Panc1 (cell line): ENCODE results near the gene GPATCH8.

Experiments
- POLR2AphosphoS5 ChIP-seq: IDR thresholded peaks from 2 replicates; pipeline ENCODE4 v1.6.1; 2012; ENCODE audit warnings: mild to moderate bottlenecking, low read depth, low read length, moderate library complexity
- SIN3A ChIP-seq: IDR thresholded peaks from 2 replicates; pipeline ENCODE4 v1.6.1; 2012; ENCODE audit warnings: low read depth, mild to moderate bottlenecking, low read length, moderate library complexity, borderline replicate concordance; ENCODE audit not compliant: insufficient read depth
- TCF7L2 ChIP-seq: IDR thresholded peaks from 2 replicates; pipeline ENCODE4 v1.6.1; 2011; ENCODE audit warnings: mild to moderate bottlenecking, low read depth, low read length, inconsistent platforms
- TF ChIP-seq, protein P1 (sequence below): fragments of 450-650 bp; IDR thresholded peaks from 2 replicates; pipeline ENCODE4 v1.5.1; 2017; ENCODE audit warnings: mild to moderate bottlenecking
- TF ChIP-seq, protein P2 (sequence below), 2 experiments: IDR thresholded peaks; 2 replicates each; pipeline ENCODE4 v1.6.1; 2011 to 2012; ENCODE audit warnings: low read depth in 2 of 2, control low read depth in 1 of 2, low read length in 1 of 2, mild to moderate bottlenecking in 1 of 2, moderate library complexity in 1 of 2; ENCODE audit not compliant: insufficient read depth in 1 of 2

DNA sequence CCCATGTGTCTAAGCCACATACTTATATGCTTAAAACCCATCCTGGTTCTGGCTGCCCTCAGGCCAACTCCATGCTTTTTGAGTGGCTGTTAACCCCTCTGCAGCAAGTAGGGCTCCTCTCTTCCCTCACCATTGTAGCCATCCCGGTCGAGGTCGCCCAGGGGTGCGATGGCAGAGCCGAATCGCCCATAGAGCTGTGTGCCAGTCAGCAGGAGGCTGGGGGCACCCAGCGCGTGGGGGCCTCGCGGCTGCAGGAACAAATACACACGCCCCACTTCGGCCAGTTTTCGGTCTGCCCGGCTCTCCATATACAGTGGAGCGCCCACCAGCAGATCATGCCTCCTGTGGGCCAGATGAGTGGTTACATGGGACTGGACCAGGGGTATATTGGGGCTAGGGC, 119.8 kb downstream of the GPATCH8 start:
- TF ChIP-seq POLR2AphosphoS5 (no peak), SIN3A (no peak), TCF7L2 (no peak)
- TF ChIP-seq, protein P1, sequence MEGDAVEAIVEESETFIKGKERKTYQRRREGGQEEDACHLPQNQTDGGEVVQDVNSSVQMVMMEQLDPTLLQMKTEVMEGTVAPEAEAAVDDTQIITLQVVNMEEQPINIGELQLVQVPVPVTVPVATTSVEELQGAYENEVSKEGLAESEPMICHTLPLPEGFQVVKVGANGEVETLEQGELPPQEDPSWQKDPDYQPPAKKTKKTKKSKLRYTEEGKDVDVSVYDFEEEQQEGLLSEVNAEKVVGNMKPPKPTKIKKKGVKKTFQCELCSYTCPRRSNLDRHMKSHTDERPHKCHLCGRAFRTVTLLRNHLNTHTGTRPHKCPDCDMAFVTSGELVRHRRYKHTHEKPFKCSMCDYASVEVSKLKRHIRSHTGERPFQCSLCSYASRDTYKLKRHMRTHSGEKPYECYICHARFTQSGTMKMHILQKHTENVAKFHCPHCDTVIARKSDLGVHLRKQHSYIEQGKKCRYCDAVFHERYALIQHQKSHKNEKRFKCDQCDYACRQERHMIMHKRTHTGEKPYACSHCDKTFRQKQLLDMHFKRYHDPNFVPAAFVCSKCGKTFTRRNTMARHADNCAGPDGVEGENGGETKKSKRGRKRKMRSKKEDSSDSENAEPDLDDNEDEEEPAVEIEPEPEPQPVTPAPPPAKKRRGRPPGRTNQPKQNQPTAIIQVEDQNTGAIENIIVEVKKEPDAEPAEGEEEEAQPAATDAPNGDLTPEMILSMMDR: no peak
- TF ChIP-seq, protein P2, sequence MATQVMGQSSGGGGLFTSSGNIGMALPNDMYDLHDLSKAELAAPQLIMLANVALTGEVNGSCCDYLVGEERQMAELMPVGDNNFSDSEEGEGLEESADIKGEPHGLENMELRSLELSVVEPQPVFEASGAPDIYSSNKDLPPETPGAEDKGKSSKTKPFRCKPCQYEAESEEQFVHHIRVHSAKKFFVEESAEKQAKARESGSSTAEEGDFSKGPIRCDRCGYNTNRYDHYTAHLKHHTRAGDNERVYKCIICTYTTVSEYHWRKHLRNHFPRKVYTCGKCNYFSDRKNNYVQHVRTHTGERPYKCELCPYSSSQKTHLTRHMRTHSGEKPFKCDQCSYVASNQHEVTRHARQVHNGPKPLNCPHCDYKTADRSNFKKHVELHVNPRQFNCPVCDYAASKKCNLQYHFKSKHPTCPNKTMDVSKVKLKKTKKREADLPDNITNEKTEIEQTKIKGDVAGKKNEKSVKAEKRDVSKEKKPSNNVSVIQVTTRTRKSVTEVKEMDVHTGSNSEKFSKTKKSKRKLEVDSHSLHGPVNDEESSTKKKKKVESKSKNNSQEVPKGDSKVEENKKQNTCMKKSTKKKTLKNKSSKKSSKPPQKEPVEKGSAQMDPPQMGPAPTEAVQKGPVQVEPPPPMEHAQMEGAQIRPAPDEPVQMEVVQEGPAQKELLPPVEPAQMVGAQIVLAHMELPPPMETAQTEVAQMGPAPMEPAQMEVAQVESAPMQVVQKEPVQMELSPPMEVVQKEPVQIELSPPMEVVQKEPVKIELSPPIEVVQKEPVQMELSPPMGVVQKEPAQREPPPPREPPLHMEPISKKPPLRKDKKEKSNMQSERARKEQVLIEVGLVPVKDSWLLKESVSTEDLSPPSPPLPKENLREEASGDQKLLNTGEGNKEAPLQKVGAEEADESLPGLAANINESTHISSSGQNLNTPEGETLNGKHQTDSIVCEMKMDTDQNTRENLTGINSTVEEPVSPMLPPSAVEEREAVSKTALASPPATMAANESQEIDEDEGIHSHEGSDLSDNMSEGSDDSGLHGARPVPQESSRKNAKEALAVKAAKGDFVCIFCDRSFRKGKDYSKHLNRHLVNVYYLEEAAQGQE (IDR thresholded peaks at IDR 0.05; ENCODE audit: insufficient read depth in 1 of 2, low read depth in 2 of 2, low read length in 1 of 2): no peak
